Measurements from ENCODE around the gene GPC5.

GPC5 gene

DNA sequence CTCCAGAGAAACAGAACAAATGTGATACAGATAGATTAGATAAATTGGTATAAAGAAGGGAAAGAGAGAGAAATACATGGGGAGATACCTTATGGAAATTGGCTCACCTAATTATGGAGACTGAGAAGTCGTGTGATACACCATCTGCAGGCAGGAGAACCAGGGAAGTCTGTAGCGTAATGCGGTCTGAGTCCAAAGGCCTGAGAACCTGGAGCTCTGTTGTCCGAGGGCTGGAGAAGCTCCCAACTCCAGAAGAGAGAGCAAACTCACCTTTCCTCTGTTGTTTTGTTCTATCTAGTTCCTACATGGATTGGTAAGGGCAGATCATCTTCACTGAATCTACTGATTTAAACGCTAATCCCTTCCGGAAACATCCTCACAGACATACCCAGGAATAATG is 1179.9 kb downstream of the GPC5 start:
- DNase-seq, result no peak

DNA sequence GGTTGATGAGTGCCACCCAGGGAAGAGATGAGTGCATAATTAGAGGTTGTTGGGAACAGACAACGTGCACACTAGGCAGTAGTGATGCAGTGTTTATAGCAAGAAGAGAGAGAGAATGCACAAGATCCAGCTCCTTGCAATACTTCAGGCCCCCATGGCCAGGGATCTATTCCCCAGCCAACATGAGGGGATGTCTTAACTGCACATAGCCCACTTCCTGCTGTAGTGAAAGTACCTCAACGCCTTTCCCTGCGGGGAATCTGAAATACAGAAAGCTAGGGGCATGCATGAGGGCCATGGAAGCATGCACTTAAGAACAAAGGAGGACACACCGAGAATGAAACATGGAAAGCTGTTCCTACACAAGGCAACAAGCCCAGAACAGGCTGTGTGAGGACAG is 1191.5 kb downstream of the GPC5 start:
- no peak for DNase-seq

- DNase-seq, result peak; percentile 5
Measured at GRCh38 chr13:92590503-92590908, 1192.1 kb downstream of the GPC5 start.

DNA sequence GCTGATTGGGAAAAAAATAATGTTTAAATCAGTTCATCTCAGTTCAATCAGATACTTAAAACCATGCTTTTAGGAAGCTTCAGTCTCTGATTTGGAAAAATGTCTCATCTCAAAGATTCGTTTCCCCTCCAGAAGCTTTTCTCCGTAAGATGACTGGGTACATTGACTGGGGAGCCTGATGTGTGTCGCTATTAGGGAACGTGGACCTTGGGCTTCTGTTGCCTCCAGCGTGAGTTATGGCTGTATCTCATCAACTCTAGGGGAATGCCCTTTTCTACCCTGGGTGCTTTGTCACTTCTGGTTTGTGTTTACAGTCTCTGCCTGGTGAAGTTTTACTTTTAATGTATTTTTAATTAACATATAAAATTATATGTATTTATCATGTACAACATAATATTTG is 1192.7 kb downstream of the GPC5 start:
- DNase-seq, result no peak

- DNase-seq, result no peak
Measured at GRCh38 chr13:92592757-92593156, 1194.3 kb downstream of the GPC5 start.

DNA sequence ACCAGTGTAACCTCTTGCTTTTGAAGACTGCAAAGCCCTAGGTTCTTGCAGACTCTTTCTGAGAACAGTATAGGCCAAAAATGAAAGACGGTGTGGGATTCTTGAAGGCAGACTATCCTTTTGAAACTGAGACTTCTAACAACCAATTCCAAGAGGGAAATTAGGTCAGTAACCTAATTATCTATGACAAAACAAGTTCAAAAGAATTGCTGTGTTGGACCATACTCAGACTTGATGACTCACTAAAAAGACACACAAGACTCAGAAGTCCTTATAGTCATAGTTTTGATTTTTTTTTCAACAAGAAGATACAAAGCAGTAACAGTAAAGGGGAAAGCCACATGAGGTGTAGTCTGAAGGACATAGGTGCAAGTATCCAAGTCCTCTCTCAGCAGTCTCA is 1204.1 kb downstream of the GPC5 start:
- peak; percentile 6 for DNase-seq

GRCh38 chr13:92609376-92609775 is 1211.0 kb downstream of the GPC5 start:
- DNase-seq, result no peak

DNA sequence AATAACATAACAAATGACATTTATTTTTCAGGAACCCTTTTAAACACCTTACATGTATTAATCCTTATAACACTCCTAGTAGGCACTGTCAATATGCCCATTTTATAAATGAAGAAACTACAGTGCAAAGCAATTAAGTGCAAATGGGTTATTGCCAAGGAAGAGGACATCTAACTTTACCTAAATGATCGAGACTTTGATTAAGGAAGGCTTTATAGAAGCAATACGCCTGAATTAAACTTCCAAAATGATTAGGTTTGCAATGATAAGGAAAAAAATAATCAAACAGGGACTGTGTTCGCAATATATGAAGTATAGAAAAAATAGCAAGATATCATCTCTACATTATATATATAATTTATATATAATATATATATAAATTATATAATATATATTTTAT is 1214.5 kb downstream of the GPC5 start:
- DNase-seq, result no peak

- DNase-seq, result no peak
Measured at GRCh38 chr13:92613921-92614320, 1215.5 kb downstream of the GPC5 start.

DNA sequence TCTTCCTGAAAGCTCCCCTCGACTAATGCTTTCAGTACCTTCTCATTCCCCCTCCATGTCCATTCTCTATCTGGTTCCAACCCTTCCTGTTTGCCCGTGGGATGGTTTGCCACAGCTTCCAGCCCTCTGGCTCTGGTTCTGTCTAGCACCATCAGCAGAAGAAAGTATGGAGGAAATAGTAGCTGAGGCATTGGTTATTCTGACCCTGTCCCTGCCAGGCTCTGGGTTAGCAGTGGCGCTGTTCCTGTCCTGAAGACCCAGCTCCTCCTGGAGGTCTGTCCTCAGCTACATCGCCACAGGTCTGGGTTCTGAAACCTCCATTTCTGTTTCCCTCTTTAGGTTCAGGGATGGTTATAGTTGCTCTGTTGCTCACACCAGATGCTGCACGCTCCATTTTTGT is 1223.6 kb downstream of the GPC5 start:
- DNase-seq, result no peak

- DNase-seq, result no peak
Measured at GRCh38 chr13:92622905-92623304, 1224.5 kb downstream of the GPC5 start.

GRCh38 chr13:92626274-92626673 is 1227.9 kb downstream of the GPC5 start:
- DNase-seq, result no peak

DNA sequence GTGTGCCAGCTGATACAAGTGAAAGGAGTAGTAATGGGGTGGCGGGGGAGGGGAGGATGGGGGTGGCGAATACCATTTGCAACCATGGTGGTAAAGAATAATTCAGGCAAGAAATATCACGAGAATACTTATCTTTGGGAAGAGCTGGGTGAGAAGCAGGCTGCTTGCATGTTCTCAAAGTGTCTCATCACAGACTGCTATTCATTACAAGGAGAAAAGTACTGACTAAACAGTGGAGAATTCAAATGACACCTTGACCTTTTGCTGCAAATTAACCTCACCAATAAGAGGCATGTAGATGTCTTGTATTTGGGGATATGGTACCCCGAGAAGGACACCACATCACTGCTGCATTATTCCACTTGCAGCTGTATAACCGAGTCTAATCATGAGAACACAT is 1242.5 kb downstream of the GPC5 start:
- no peak for DNase-seq

DNA sequence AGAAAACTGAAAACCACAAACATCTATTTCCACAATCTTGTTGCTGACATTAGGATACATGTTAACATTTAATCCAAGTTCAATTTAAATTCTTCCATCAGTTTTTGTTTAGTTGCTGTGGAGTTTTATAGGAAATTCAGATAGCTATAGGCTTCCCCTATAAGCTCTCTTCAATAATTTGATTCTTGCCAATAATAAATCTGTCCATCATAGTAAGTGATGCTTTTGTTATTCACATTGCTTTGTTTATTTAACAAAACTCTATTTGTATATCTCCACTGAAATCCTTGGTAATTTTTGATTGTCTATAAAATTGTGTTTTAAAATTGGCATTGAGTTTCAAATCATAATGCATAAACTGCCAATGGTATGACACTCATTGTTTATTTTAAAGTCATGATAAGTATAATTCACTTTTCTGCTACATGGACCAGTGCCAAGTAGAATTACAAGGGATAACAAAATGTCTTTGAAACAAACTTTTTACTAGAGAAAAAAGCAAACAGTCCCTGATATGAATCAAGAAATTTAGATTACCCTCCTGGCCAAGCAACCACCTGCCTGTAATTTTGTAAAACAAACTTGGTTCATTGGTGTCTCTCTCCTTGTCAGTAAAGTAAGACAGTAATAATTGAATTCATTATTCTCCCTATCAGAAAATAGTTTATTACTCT is 1250.9 kb downstream of the GPC5 start:
- DNase-seq, result no peak

GRCh38 chr13:92656103-92656502 is 1257.7 kb downstream of the GPC5 start:
- no peak for DNase-seq

GRCh38 chr13:92656648-92657047 is 1258.2 kb downstream of the GPC5 start:
- DNase-seq, result no peak

- DNase-seq, result peak; percentile 2
Measured at GRCh38 chr13:92657565-92657964, 1259.1 kb downstream of the GPC5 start.

GRCh38 chr13:92658293-92658692 is 1259.9 kb downstream of the GPC5 start:
- no peak for DNase-seq

DNA sequence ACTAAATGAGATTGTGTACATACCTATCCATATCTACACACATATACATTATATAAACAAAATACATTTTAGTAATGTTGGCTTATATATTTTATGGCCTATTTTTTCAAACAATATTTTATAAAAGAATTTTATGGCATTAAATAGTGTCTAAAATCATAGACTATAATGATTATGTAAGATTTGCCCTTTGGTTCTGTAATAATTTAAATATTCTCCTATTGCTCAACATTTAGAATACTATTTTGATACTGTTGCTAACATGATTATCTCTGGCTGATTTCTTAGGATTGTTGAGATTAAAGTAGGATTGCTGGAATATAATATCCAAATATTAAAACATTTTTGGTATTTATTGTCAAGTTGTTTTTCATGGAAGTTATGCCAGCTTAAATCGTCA is 1263.0 kb downstream of the GPC5 start:
- DNase-seq, result no peak

DNA sequence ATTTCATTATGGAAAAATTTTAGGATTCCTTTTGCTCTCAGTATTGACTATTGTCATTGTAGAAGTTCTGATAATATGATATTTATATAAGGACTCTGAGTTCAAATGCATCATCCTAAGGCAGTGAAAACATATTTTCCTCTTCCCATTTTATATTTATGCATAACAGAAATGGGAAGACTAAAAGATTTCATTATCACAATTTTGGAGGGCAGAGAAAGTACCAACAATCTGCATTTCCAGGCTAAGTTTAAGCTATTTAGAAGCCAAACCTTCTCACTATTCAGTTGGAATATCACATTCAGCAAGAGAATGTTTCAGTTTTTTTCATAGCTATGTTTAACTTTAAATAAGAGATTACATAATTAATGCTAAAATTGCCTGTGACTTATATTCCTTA is 1269.7 kb downstream of the GPC5 start:
- no peak for DNase-seq

DNA sequence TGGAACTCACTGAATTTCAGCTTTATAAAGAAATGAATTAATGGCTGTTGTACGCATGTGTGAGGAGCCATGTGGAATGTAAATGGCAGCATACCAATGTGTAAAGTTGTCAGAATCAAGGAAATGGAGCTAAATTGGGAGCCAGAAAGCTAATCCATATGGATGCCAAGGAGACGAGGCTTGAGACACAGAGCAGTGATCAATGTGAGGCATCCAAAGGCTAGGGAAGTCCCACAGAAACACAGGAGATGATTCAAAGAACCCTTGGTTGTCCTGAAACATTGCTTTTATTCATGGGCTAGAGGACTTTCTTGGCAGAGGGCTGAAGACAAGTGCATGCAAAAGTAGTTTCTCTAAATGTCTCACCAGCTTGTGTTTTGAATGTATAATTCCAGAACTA is 1271.7 kb downstream of the GPC5 start:
- DNase-seq, result no peak

- no peak for DNase-seq
Measured at GRCh38 chr13:92671821-92672220, 1273.4 kb downstream of the GPC5 start.

DNA sequence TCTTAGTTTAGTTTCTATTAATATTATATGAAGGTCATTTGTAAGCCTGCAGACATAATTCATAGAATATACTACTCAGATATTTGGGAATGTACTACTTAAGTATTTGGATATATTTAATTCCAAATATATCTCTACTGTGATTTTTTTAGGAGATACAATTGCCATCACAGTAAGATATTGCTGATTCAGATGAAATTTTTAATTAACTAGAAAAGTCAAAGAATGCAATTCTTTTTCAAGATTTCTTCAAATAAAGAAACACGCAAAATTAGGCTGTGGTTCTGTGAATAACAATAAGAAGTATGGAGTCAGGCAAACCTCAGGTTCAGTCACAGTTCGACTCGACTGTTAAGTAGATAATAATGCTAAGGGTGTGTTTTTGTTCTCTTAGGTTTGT is 1277.8 kb downstream of the GPC5 start:
- DNase-seq, result no peak

DNA sequence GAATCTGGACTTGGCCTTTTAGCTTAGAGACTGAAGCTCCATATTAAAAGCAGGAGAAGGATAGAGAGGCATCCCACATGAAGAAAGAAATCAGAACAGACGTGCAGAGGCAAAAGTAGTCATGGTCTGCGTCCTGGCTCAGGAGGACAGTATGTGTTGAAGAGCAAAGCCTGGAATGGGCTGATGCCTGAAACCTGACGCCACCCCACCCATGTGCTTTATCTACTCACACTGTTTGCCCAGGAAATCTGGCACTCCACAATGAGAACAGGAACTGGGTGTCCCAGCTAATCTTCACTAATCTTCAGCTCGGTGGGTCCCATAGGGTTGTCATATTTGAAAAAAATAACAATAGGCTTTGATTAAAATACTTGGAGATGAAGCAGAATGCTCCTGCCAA is 1279.2 kb downstream of the GPC5 start:
- DNase-seq, result no peak

DNA sequence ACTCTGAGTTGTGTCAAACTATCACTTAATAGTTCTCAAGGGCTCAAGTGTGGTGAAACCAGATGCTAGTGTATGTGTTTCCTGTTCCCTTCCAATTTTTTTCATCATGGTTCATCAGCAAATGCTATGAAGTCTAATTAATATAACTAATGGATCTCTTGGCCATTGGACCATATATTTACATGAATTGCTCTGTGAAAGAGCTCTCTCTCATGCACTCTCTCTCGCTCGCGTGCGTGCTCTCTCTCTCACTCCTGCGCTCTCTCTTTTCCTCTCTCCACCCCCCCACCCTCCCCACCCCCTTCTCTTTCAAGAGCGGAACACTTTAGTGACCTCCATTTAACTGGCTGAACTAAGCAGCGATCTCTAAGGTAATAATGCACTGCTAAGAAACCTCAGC is 1281.2 kb downstream of the GPC5 start:
- no peak for DNase-seq
